Lung (tissue), 12 donors: ENCODE measurements around the gene CXCL17. TPM values are rescaled to one million over a fixed set of nuclear protein-coding genes. Genes with fewer than 3 reads are reported as not detected.
A peak's percentile ranks its signal among the peaks of the same experiment; 100 is the strongest.

ENCODE experiments used
- ATAC-seq: fragments of 200-7000 bp; cut with Tn5 transposase; one replicate; pipeline ENCODE4 v1.9.1; 2020; ENCODE audit warnings: moderate number of reproducible peaks; ENCODE audit not compliant: insufficient read depth, low FRiP score
- DNase-seq, 3 donors: peaks; one replicate each; pipeline ENCODE4 v3.0.0-alpha.2; 2013 to 2017
- H3K27ac ChIP-seq, 2 donors: one replicate each; pipeline ENCODE4 v1.5.1; 2013; ENCODE audit warnings: mild to moderate bottlenecking in 2 of 2, moderate library complexity in 2 of 2, control low read depth in 1 of 2, inconsistent platforms in 1 of 2, low read depth in 1 of 2, low read length in 1 of 2
- H3K27me3 ChIP-seq, 3 donors: one replicate each; pipeline ENCODE4 v1.5.1; 2013; ENCODE audit warnings: low read length in 2 of 3; ENCODE audit not compliant: control insufficient read depth in 3 of 3, insufficient read depth in 3 of 3
- H3K36me3 ChIP-seq, 4 donors: one replicate each; pipeline ENCODE4 v1.5.1; 2013; ENCODE audit warnings: low read length in 4 of 4, mild to moderate bottlenecking in 1 of 4, moderate library complexity in 1 of 4; ENCODE audit not compliant: control insufficient read depth in 4 of 4, insufficient read depth in 4 of 4
- H3K4me1 ChIP-seq, 5 donors: one replicate each; pipeline ENCODE4 v1.5.1; 2013; ENCODE audit warnings: low read length in 5 of 5, mild to moderate bottlenecking in 2 of 5, moderate library complexity in 1 of 5; ENCODE audit not compliant: control insufficient read depth in 5 of 5, insufficient read depth in 5 of 5
- H3K4me3 ChIP-seq: one replicate; pipeline ENCODE4 v1.5.1; 2013; ENCODE audit warnings: mild to moderate bottlenecking, control low read depth, moderate library complexity
- H3K9ac ChIP-seq, 2 donors: one replicate each; pipeline ENCODE4 v1.5.1; 2013; ENCODE audit warnings: low read length in 2 of 2, control low read depth in 1 of 2; ENCODE audit not compliant: insufficient read depth in 1 of 2
- H3K9me3 ChIP-seq, 4 donors: one replicate each; pipeline ENCODE4 v1.5.1; 2013; ENCODE audit warnings: low read length in 3 of 4, mild to moderate bottlenecking in 1 of 4, moderate library complexity in 1 of 4; ENCODE audit not compliant: control insufficient read depth in 4 of 4, insufficient read depth in 3 of 4
- WGBS, 2 donors: extraction: QIAGEN DNeasy Blood & Tissue Kit; methylation state at CpG; one replicate each; pipeline ENCODE4 v1.1.7; 2013; 5-methylcytosine and 5-hydroxymethylcytosine counted together
- polyA plus RNA-seq, 2 donors: library from polyadenylated mRNA; stranded (reverse); fragments of 200-250 nt; gene quantifications; one replicate each; pipeline ENCODE4 v1.2.1, GENCODE V29; 2013
- total RNA-seq, 2 donors: library from RNA; depleted of rRNA in 1 of 2; stranded (reverse); fragments of >200 nt in 1 of 2; gene quantifications; one replicate each; pipeline ENCODE4 v1.2.1, GENCODE V29; 2014 to 2021
- TF ChIP-seq, protein P1 (sequence below): IDR thresholded peaks from 2 replicates; pipeline ENCODE4 v1.5.1; 2012; ENCODE audit warnings: mild to moderate bottlenecking; ENCODE audit errors: control extremely low read depth, extremely low read depth
- donor health status: control.
- donor health status: control.
- donor health status: Bipolar disorder and iron deficiency.
- donor health status: healthy.
- donor health status: DM: yes; HTN: yes; CAD: no.

CXCL17 gene
- total and polyA plus RNA-seq, 4 donors, result 98.9 to 688 (median 221) TPM

DNA sequence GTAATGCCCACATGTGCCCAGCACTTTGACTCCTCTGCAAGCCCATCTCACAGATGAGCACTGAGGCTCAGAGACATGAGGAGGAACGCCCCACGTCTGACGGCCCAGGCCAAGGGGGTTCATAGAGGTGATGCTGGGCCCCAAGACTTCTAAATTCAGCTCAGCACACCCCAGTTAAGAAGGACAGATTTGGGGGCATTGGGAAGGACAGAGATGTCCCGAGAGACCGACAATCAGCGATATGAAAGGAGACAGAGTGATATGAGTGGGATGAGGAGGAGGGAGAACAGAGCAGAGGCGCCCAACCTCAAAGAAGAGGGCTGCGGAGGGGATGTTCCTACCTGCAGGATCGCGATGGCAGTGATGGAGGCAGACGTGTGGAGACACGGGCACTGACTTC lies 52.8 kb downstream of the CXCL17 start, which contains the start of gene CNFN:
CNFN (minus strand) TSS at position 399 of the 400 bp plus-strand sequence. CDS start 1,260 bp downstream, outside the sequence.
- H3K4me3 ChIP-seq, result no peak within 1 kb of the TSS
- TF ChIP-seq, protein P1, sequence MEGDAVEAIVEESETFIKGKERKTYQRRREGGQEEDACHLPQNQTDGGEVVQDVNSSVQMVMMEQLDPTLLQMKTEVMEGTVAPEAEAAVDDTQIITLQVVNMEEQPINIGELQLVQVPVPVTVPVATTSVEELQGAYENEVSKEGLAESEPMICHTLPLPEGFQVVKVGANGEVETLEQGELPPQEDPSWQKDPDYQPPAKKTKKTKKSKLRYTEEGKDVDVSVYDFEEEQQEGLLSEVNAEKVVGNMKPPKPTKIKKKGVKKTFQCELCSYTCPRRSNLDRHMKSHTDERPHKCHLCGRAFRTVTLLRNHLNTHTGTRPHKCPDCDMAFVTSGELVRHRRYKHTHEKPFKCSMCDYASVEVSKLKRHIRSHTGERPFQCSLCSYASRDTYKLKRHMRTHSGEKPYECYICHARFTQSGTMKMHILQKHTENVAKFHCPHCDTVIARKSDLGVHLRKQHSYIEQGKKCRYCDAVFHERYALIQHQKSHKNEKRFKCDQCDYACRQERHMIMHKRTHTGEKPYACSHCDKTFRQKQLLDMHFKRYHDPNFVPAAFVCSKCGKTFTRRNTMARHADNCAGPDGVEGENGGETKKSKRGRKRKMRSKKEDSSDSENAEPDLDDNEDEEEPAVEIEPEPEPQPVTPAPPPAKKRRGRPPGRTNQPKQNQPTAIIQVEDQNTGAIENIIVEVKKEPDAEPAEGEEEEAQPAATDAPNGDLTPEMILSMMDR, result no peak
- WGBS, 2 donors, result 53 to 58% methylated on average over 12 of the region's 12 CpGs
- H3K9ac ChIP-seq, result no peak within 1 kb of the TSS
- no peaks in the 10 kb centered on the region for H3K36me3 ChIP-seq
- DNase-seq (no peak), ATAC-seq (no peak)
- H3K4me1 ChIP-seq, result peaks cover 0 to 2% (median 0%) of the 10 kb centered on the region in 5 donors
- H3K27ac ChIP-seq, result no peak within 1 kb of the TSS
- peaks cover 0 to 4% (median 0%) of the 10 kb centered on the region in 4 donors for H3K9me3 ChIP-seq
- H3K27me3 ChIP-seq, result peaks cover 0 to 31% (median 17%) of the 10 kb centered on the region in 3 donors

DNA sequence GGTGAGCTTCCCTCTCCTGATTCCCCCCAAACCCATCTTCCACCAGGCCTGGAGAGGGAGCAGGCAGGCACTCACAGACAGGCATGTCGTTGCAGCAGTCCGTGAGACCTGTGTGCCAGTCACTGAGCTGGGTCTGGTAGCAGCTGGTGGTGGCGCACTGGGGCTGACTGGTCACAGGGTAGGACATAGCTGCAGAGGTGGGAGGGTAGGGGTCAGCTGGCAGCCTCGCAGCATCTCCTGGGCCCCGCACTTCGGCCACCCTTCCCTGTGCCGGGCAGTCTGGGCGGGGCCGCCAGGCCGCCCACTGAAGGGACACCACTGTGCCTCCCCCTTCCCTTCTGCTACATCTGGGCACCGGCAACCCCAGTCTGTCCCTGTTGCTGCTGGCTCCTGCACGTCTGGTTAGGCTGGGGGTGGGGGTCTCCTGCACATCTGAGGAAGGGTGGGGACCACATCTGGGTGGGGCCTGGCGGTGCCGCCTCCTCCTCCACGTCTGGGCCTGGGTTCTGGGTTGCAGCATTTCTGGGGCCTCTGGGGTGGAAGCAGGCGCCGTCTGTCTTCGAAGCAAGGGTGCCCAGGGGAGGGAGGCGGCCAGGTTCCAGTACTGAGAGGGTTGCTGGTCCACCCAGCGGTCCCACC lies 53.8 kb downstream of the CXCL17 start:
- TF ChIP-seq, protein P1, result no peak
- H3K9ac ChIP-seq, result no peak overlapping the region
- H3K36me3 ChIP-seq, result no peaks in the 10 kb centered on the region
- ATAC-seq (no peak), DNase-seq (no peak)
- H3K27ac ChIP-seq, result no peak overlapping the region
- peaks cover 0 to 31% (median 17%) of the 10 kb centered on the region in 3 donors for H3K27me3 ChIP-seq
- H3K9me3 ChIP-seq, result peaks cover 0 to 4% (median 0%) of the 10 kb centered on the region in 4 donors
- 78 to 88% methylated on average over 14 to 20 of the region's 20 CpGs for WGBS, 2 donors
- no peak overlapping the region for H3K4me3 ChIP-seq
- H3K4me1 ChIP-seq, result peaks cover 0 to 2% (median 0%) of the 10 kb centered on the region in 5 donors

DNA sequence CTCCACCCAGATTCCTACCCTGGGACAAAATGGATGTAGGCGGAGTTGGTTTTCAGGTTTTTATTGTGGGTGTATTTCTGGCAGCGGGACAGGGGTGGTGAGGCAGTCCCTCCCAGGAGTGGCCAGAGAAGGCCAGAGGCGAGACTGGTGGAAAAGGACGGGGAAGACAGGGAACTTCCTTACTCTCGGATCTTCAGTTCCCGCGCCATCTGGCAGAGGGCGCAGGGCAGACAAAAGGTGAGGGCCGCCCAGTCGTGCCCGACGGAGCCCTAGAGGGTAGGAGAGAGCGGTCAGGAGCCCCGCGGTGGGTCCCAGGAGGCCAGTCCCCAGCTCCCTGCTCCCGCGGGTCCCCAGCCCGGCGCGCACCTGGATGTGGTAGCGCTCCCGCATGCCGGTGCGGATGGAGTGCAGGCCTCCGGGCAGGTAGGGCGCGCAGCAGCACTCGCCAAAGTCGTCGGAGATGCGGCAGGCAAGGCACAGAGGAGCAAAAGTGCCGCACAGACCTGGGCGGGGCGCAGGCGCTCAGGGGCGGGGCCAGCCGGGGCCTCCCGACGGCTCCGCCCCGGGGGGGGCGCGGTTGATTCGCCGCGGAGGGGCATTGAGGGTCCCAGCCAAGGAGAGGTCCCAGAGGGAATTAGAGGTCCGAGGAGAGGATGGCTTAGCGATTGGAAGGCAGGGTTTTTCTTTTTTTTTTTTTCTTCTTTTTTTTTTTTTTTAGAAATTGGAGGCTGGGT lies 55.6 kb downstream of the CXCL17 start:
- Histone ChIP-seq H3K27me3 (peaks cover 0 to 30% (median 17%) of the 10 kb centered on the region in 3 donors), H3K9me3 (peaks cover 0 to 4% (median 0%) of the 10 kb centered on the region in 4 donors), H3K4me3 (no peak overlapping the region), H3K27ac (no peak overlapping the region), H3K9ac (no peak overlapping the region), H3K36me3 (no peaks in the 10 kb centered on the region), H3K4me1 (peaks cover 0 to 2% (median 0%) of the 10 kb centered on the region in 5 donors)
- TF ChIP-seq, protein P1, result peak; percentile 19
- peak in 2 of 3 donors; percentile 29 to 37 for DNase-seq
- peak; percentile 82 for ATAC-seq
- WGBS, 2 donors, result 2 to 3% methylated on average over 41 to 48 of the region's 48 CpGs
